Stimulated activated CD8-positive, alpha-beta memory T cell treated with anti-CD3 and anti-CD28 coated beads, Interleukin-4, amount 100 ng/mL, for 48 hours (primary cell): ENCODE results near the gene ABCC3.
"Not testable (repeated sequence)": the region's sequence is repeated elsewhere in the genome, so short reads cannot be mapped to it uniquely, and the experiment has no call there.

Experiments
- DNase-seq: peaks from one replicate; pipeline ENCODE4 v3.0.0-alpha.2; 2020

ABCC3 gene

DNA sequence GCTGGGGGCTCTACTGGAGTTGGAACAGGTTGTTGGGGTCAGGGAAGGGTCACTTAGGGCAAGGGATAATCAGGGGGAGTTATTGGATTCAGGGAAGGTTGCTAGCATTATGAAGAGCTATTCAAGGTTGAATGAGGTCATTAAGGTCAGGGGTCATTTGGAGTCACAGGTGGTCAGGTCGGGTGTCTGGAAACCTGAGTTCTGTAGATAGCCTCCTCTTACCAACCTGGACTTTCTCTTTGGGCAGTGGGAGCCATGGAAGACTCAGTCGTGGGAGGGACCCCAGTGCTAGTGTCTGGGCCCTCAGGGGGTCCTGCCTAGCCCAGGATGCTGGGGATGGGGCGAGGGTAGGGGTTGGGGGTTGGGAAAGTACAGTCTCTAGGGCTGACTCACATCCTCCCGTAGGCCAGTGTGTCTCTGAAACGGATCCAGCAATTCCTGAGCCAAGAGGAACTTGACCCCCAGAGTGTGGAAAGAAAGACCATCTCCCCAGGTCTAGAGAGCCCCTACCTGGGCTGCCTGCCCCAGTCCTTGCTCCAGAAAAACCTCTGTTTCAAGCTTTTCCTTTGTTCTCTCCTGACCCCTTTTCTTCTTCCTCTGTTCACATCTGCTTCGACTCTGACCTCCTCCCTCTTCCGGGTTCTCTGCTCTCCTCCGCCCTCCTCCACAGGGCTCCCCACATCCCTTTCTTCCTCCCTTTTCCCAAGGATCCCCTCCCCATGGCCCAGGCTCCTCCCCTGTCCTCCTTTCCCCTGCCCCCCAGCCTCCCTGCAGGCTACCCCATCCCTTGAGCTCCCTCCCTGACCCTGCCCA, 33.5 kb downstream of the ABCC3 start:
- DNase-seq, result no peak

DNA sequence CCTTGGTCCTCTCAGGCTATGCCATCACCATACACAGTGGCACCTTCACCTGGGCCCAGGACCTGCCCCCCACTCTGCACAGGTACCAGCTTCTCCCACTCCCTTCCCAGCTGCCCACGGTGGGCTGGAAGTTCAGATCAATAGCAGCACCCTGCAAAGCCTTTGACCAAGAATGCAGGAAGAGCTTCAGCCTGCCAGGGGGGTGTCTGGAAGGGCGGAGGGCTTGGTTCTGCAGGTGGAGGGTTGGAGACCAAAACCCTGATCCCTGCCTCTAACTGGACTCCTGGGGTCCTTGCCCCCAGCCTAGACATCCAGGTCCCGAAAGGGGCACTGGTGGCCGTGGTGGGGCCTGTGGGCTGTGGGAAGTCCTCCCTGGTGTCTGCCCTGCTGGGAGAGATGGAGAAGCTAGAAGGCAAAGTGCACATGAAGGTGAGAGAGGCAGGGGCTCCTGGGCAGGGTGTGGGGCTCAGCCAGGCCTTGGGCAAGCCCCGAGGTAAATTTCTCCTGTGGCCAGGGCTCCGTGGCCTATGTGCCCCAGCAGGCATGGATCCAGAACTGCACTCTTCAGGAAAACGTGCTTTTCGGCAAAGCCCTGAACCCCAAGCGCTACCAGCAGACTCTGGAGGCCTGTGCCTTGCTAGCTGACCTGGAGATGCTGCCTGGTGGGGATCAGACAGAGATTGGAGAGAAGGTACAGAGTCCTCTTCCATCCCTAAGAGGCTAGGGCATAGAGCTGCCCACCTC, 34.3 kb downstream of the ABCC3 start:
- DNase-seq, result no peak

DNA sequence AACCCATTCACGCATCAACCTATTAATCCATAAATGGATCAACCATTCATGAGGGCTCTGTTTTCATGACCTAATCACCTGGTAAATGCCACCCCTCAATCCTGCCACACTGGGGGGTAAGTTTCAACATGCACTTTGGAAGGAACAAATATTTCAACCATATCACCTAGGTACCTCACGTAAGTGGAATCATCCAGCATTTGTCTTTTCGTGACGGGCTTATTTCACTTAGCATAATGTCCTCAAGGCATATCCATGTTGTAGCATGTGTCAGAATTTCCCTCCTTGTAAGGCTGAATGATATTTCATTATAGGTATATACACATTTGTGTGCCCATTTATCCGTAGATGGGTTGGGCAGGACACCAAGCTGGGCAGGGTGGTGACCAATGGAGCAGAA, 37.4 kb downstream of the ABCC3 start:
- DNase-seq, result no peak

DNA sequence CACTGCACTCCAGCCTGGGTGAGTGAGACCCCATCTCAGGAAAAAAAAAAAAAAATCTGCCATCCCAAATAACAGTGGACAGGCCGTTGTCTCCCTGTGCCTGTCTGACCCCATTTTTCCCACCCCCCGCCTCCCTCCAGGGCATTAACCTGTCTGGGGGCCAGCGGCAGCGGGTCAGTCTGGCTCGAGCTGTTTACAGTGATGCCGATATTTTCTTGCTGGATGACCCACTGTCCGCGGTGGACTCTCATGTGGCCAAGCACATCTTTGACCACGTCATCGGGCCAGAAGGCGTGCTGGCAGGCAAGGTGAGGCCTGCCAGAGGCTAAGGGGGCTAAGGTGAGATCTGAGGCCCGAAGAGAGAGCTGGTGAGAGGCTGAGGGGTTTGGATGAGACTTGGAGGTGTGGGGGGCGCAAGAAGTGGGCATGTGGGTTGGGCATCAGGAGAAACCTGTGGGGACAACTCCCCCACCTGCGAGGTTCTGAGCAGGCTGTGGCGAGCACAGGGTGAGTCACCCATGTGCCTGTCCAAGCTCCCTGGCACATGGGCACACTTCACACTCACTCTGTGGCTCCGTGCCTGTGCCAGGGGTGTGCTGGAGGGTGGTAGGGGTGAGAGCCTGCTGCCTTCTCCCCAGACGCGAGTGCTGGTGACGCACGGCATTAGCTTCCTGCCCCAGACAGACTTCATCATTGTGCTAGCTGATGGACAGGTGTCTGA, 38.3 kb downstream of the ABCC3 start:
- DNase-seq, result no peak

DNA sequence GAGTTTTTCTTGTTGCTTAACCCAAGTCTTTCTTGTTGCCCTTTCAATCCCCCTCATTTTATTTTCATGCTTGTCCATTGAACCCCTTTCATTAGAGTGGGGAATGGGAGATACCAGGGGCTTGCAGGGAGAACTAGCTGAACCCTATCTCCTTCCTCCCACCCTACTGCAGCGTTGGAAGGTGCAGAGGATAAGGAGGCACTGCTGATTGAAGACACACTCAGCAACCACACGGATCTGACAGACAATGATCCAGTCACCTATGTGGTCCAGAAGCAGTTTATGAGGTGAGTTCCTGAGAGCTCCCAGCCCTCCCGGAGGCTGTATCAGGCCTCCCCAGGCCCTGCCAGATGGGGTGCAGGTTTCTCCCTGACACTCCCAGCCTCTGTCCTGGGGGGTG, 40.5 kb downstream of the ABCC3 start:
- no peak for DNase-seq

DNA sequence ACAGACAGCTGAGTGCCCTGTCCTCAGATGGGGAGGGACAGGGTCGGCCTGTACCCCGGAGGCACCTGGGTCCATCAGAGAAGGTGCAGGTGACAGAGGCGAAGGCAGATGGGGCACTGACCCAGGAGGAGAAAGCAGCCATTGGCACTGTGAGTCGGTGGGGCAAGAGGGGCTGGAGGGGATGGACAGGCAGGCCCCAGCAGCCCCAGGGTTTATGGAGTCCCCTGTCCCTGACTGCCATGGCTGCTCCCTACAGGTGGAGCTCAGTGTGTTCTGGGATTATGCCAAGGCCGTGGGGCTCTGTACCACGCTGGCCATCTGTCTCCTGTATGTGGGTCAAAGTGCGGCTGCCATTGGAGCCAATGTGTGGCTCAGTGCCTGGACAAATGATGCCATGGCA, 40.9 kb downstream of the ABCC3 start:
- no peak for DNase-seq

DNA sequence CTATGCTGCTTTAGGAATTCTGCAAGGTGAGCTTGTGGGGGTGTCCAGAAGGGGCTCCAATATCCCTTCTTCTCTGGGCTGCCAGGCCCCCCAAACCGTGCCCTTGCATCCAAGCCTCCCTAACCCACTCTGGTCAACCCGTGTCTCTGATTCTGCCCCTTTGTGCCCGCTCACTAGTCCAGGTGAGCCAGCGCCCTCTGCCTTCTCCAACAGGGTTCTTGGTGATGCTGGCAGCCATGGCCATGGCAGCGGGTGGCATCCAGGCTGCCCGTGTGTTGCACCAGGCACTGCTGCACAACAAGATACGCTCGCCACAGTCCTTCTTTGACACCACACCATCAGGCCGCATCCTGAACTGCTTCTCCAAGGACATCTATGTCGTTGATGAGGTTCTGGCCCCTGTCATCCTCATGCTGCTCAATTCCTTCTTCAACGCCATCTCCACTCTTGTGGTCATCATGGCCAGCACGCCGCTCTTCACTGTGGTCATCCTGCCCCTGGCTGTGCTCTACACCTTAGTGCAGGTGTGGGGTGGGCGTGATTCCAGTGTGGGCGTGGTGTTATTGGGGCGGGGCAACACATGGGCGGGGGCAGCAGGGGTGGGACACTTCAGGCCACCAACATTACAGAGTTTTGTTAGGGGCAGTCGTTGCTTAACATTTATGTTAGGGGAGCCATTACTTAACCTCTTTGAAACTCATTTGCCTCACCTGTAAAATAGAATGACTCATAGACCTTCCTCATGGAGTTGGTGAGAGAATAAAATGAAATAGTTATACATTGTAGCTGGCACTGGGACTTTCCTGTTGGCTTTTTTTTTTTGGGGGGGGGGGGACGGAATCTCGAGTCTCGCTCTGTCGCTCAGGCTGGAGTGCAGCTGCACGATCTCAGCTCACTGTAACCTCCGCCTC, 41.6 kb downstream of the ABCC3 start:
- no peak for DNase-seq

DNA sequence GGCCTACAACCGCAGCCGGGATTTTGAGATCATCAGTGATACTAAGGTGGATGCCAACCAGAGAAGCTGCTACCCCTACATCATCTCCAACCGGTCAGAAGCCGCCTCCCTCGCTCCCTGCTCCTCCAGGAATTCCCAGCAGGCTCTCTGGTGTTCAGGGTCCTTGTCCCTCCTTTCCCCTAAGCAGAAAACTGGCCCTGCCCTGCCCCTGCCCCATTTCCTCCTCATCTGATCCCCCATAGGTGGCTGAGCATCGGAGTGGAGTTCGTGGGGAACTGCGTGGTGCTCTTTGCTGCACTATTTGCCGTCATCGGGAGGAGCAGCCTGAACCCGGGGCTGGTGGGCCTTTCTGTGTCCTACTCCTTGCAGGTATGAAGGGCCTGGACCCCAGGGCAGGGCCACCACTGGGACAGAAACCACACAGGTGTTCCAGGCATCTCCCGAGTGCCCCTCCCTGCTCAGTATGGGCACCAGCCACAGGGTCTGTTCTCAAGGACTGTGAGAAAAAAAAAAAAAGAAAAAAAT, 43.2 kb downstream of the ABCC3 start:
- DNase-seq, result no peak

DNA sequence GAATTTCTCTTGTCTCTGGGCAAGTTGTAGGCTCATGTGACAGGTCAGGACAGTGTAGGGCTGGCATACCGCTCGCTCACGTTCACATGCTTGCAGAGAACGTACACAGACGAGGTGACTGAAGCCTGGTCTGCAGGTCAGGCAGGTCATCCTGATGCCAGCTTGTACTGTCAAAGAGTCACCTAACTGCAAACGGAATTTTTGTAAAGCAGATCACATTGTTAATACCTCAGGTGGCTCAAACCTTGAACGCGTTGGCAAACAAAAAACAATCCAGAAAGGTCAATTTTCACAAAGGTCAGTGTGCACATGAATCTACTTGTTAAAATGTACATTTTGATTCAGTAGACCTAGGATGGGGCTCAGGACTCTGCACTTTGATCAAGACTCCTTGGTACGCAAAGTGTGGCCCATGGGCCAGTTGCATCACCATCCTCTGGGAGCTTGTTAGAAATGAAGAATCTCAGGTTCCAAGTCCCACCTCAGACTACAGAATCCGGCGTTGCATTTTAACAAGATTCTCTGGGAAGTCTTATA, 44.4 kb downstream of the ABCC3 start:
- DNase-seq, result no peak

DNA sequence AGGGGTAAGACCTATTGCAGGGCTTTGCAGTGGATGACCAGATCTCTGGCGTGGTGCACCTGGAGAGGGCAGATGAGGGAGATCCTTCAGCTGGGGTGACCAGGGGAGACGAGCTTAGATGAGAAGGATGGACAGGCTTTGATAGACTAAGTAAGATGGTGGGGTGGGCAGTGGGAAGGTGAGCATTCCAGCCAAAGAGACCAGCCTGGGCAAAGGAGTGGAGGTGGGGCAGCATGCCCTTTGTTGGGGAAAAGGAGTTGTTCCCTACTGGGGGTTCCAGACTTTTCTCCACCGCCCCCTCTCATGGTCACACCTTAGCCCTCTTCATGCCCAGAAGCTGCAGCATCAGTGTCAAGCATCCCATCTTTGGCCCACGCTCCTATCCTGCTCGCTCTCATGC, 45.4 kb downstream of the ABCC3 start:
- no peak for DNase-seq

DNA sequence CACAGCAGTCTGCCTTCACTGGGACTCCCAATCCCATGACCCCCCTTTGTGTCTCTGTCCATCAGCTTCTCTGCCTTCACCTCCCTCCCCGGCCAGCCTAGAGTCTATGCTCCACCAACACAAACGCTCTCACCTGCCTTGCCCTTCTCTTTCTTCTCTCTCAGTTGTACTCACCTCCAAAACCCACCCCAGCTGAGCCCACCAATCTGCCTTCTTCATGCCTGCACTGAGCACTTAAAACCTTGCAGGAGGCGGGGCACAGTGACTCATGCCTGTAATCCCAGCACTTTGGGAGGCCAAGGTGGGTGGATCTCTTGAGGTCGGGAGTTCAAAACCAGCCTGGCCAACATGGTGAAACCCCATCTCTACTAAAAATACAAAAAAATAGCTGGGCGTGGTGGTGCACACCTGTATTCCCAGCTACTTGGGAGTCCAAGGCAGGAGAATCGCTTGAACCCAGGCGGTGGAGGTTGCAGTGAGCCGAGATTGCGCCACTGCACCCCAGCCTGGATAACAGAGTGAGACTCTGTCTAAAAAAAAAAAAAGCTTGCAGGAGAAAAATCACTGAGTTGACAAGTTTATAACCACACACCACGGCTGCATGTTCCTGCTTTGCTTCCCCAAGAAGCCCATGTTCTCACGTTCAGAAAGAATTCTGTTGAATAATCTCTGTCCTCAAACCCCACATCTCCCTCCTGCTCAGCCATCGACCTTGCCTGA, 46.0 kb downstream of the ABCC3 start:
- DNase-seq, result not testable (repeated sequence)

DNA sequence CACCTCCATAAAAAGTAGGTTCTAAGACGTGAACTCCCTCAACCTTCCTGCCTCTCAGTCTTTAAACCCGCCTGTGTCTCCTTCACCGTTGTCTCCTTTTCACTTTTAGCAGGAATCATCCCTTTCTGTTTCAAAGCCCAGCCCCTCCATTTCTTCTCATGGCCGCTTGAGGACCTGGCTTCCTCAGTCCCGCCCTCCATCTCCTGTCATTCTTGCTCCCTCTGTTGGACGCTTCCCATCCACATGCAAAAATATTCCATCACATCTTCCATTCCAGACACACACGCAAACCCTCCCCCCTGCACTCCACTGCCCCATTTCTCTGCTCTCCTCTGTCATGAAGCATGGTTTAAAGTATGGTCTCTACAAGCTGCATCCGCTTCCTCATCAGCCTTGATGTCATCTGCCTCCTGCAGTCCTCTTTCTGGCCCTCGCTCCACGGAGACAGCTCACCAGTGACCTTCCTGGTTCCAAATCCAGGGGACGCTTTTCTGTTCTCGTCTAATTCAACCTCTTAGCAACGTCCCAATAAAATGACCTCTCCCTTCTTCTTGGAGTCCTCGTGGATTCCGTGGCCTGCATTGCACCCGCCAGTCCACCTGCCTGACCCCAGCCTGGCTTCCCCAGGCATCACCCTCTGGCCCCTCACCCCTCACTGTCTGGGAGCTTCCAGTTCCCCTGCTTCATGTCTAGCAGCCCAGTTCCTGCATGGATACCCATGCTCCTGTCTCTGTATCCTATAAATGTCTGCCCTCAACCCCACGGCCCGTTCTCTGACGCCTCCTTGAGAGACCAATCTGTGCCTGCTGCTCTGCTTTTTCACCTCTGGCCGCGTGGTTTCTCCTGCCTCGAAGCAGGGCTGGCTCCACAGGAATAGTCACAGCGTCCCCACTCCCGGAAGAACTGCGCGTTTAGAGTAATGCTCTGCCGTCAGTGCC, 46.9 kb downstream of the ABCC3 start:
- DNase-seq, result no peak

DNA sequence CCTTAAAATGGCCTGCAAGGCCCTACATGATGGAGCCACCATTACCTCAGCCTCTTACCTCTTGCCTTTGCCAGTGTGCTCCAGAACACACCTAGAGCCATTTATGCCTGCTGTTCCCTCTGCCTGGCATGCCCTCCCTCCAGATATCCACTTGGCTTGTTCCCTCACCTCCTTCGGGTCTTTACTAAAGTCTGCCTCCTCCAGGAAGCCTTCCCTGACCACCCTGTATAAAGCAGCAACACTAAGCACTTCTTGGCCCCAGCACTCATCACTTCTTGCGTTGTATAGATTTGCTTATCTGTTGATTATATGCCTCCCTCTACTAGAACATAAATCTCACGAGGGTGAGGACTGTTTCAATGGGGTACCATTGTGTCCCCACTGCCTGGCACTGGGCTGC, 47.8 kb downstream of the ABCC3 start:
- DNase-seq, result no peak

DNA sequence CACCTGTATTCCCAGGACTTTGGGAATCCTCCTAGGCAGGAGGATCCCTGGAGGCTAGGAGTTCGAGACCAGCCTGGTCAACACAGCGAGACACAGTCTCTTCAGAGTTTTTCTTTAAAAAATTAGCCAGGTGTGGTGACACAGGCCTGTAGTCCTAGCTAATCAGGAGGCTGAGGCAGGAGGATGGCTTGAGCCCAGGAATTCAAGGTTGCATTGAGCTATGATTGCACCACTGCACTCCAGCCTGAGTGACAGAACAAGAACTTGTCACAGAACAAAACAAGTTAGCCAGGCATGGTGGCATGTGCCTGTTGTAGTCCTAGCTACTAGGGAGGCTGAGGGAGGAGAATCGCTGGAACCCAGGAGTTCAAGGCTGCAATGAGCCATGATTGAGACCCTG, 48.3 kb downstream of the ABCC3 start:
- no peak for DNase-seq

DNA sequence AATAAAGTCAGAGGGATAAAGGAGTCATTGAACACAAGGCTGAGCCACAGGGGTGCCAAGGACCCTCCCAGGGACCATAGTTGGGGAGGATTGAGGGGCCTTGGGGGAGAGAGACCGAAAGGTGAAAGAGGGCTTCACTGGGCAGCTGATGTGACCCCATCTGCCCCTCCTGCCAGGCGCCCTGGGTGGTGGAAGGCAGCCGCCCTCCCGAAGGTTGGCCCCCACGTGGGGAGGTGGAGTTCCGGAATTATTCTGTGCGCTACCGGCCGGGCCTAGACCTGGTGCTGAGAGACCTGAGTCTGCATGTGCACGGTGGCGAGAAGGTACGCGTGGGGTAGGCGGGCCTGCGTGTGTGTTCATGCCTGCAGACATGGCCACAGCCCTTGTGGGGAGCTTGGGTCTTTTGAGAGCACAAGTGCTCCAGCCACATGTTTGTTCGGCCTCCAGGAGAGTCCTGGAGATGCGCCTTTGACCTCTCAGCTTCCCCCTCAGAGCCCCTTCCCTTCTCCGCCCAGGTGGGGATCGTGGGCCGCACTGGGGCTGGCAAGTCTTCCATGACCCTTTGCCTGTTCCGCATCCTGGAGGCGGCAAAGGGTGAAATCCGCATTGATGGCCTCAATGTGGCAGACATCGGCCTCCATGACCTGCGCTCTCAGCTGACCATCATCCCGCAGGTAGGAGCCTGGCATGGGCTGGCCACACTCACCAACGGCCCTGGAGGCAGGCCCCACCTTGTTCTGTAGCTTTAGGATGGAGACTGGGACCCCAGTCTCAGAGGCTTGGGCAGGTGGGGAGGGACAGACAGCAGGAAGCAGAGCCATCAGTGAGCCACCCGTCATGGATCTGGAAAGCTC, 49.0 kb downstream of the ABCC3 start:
- DNase-seq, result no peak

DNA sequence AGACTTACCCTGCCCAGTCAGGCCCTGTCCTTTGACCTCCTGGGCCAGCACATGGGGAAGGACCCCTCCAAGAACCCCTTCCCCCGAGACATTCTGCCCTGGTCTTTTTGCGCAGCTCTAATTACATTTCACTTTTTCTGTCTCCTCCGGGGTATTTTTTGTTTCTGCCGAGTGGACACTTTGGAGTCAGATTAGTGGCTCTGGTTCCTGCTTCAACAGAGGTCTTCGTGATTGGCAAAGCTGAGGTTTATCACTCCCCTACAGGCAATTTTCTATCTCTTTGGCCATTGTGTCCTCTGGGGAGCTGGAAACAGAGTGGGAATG, 49.6 kb downstream of the ABCC3 start:
- DNase-seq, result no peak

DNA sequence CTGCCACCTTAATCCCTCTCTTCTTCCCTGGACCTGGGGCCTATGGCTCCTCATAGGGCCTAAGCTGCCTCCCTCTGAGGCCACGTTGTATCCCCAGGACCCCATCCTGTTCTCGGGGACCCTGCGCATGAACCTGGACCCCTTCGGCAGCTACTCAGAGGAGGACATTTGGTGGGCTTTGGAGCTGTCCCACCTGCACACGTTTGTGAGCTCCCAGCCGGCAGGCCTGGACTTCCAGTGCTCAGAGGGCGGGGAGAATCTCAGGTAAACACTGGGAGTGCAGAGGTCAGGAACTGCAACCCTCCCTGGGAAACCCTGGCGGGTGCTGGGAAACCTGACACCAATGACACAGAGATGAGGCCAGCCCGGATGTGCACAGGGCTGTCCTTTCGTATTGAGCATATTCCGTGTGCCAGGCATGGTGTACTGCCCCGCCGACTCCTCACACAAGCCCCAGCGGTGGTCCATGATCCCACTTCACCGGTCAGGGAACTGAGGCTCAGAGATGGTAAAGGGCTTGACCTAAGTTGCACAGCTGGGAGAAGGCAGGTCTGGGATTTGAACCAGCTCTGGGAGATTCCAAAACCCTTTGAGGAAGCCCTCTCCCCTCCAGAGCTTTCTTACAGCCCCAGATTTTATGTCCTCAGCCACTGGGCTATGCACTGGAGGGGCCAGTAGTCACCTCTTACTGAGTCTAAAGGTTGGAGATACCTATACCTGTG, 50.1 kb downstream of the ABCC3 start:
- DNase-seq, result no peak

DNA sequence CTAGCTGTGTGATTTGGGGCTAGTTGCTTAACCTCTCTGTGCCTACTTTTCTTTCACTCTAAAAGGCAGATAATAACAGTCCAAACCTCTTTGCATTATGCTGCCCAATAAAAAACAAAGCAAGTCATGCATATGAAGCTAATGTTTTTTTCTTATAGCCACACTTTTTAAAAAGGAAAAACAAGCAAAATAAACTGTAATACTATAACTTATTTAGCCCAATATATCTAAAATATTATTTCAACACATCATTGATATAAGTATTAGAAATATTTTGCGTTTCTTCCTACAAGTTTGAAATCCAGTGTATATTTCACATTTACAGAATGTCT, 50.6 kb downstream of the ABCC3 start:
- no peak for DNase-seq
